VCaP (cell line): Measurements from ENCODE around the gene RBM4.
A peak's percentile ranks its signal among the peaks of the same experiment; 100 is the strongest.
"Not testable (repeated sequence)": the region's sequence is repeated elsewhere in the genome, so short reads cannot be mapped to it uniquely, and the experiment has no call there.

Experiments used
- H3K27ac ChIP-seq: fragments of 450-650 bp; 2 replicates; pipeline ENCODE4 v1.5.1; 2017
- TF ChIP-seq, protein P1 (sequence below): fragments of 450-650 bp; conservative IDR thresholded peaks from 2 replicates; pipeline ENCODE4 v1.5.1; 2017; ENCODE audit warnings: mild to moderate bottlenecking, moderate library complexity

Gene RBM4, protein sequence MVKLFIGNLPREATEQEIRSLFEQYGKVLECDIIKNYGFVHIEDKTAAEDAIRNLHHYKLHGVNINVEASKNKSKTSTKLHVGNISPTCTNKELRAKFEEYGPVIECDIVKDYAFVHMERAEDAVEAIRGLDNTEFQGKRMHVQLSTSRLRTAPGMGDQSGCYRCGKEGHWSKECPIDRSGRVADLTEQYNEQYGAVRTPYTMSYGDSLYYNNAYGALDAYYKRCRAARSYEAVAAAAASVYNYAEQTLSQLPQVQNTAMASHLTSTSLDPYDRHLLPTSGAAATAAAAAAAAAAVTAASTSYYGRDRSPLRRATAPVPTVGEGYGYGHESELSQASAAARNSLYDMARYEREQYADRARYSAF

DNA sequence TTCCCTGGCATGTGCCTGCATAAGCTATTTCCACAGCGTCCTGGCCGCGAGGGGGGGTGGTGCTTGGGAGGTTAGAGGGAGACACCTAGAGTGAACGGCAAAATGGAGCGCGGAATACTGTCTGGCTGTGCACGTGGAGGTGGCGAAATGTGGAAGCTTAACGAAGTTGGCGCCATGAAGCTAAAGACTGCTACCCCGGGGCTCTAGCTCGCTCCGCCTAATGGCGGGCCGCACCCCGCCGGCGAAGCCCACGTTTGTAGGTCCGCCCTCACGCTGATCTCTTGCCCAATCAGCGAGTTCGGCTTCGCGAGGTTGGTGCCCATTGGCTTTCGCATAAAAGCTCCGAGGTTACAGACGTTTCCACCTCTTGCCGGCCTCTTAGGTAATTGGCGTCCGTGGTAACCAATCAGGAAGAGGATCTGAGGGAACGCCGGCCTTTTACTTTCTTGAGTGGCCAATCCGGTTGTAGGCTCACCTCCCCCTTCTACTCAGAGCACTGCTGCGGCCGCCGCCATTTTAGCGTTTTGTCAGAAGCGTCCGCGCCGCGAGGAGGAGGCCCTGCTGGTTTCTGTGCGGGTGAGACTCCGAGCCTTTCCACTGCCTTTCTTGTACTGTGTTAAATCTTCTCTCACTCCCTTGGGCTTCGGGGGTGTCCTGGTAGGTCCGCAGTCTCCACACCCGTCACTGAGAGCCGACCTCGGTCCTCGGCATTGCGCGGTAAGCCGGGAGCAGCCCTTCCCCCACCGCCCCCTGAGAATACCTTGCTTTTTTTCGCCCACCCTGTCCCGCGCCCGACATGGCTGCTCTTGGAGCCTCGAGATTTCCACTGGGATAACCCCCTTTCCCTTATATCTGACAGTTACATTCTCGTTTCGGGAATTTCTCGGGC is at the start of gene RBM4:
RBM4 (plus strand) TSS at position 527 of the 889 bp plus-strand sequence. CDS start 1,009 bp downstream, outside the sequence.
- TF ChIP-seq, protein P1, sequence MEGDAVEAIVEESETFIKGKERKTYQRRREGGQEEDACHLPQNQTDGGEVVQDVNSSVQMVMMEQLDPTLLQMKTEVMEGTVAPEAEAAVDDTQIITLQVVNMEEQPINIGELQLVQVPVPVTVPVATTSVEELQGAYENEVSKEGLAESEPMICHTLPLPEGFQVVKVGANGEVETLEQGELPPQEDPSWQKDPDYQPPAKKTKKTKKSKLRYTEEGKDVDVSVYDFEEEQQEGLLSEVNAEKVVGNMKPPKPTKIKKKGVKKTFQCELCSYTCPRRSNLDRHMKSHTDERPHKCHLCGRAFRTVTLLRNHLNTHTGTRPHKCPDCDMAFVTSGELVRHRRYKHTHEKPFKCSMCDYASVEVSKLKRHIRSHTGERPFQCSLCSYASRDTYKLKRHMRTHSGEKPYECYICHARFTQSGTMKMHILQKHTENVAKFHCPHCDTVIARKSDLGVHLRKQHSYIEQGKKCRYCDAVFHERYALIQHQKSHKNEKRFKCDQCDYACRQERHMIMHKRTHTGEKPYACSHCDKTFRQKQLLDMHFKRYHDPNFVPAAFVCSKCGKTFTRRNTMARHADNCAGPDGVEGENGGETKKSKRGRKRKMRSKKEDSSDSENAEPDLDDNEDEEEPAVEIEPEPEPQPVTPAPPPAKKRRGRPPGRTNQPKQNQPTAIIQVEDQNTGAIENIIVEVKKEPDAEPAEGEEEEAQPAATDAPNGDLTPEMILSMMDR, result no peak; the same call in 1 of the 2 replicates
- H3K27ac ChIP-seq, result peak within 1 kb of the TSS; percentile 91

DNA sequence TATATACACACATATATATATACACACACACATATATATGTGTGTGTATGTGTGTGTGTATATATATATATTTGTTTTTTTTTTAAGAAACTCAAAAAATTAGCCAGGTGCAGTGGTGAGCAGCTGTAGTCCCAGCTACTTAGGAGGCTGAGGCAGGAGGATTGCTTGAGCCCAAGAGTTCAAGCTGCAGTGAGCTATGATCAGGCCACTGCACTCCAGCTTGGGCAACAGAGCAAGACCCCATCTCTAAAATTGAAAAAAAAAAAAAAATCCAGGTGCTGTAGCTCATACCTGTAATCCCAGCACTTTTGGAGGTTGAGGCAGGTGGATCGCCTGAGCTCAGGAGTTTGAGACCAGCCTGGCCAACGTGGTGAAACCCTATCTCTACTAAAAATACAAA is 49.2 kb upstream of the RBM4 start:
- H3K27ac ChIP-seq, result not testable (repeated sequence)

DNA sequence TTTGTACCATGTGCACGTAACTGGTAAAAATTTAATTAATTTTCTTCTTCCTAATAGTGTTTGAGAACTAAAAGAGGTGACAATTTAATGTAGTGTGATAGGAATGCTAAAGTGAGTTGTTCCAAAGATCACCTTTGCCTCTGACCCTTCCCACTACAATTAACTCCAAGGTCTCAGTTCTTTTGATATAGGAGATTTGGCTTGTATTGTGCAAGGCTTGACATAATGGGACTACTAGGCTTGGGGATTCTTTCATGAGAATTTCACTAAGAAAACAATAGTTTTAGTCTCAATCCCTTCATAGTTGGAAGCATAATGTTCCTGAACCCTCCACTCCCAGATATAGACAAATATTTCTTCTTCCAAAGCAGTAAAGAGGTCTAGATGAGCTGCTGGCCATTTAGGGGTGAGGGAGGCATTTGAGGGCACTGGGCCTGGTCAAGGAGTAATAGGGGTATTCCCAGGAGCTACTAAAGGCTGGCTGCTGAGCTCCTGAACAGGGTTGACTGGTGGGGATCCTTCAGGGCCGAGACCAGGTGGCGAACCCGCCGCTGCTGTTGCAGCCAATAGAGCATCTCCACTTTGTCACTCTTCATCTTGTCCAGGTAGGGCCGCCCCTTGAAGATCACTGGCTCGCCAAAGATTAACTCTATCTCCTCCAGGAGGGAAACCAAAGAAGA is 48.4 kb upstream of the RBM4 start:
- TF ChIP-seq, protein P1, result no peak

DNA sequence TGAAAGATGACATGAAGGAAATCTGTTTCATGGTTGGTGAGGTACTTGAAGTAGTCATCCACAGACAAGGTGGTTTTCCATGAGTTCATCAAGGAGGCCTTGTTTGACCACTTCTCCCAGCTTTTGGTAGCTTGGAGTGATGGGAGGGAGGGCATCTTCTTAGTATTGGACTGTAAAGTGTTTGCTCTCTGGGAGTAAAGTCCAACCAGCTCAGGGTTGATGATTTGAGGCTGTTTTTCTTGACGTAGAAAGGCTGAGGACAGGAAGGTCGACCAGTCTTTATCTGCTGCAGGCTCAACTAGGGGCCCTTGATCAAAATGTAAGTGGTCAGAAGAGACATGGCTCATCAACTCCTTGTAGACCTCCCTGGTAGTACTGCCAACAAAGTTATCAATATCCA is 47.3 kb upstream of the RBM4 start:
- TF ChIP-seq, protein P1, result no peak
- no peak overlapping the region for H3K27ac ChIP-seq

More for the DNA sequence above, 48.4 kb upstream of the RBM4 start:
- no peak overlapping the region for H3K27ac ChIP-seq

DNA sequence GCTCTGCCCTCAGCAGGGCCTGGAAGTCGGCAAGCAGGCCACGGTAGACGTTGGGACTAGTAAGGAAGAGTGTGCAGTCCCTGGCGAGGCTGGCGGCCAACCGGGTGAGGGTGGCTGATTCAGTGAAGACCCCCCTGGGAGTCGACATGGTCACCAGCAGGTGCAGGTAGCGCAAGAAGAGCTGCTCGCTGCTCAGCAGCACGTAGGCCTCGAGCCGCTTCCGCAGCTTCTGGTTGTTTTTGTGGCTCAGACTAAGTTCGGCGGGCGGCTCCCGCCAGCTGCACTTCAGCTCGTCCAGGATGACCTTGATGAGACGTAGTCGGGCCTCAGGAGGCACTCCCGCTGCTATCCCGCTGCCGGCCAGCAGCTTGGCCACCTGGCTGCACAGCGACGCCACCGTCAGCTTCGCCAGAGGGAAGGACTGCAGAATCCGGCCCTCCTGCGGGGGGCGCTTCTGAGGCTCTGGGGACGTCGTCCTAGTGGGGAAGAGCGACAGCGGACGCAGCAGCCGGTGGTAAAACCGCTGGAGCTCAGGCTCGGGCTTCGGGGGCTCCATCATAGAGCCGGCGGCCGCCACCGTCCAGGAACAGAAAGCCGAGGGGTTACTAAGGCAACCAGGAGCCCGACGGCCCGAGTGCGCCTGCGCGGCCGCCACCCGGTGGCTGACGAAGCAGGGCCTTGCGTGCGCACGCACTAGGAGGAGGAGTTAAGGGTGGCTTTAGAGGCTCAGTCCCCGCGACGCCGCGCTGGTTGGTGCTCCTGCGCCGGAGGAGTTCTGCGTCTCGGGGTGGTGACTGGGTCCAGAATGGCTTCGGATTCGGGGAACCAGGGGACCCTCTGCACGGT is 45.8 kb upstream of the RBM4 start, which contains the start of the genes CCDC87 and CCS:
CCDC87 (minus strand) TSS at position 607 of the 846 bp plus-strand sequence; CDS start at position 559, 48 bp downstream.
CCS (plus strand) TSS at position 729 of the 846 bp plus-strand sequence; CDS start at position 806, 77 bp downstream.
- peak within 1 kb of the TSS; percentile 79 for H3K27ac ChIP-seq
- TF ChIP-seq, protein P1, result peak; percentile 93

DNA sequence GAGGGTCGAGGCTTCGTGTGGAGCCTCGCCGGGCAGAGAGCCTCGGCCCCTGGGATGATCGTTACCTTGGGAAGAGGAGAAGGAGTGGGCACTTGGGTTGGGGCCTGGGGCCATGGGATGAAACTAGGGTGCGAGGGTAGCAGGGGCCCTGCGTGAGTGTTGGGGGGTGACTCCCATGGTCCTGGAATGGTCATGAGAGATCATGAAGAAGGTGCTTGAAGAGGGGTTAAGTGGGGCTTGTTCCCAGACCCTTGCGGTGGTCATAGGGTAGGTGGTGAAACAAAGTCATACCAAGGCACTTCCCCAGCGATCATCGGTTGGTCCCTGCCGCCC is 45.2 kb upstream of the RBM4 start:
- TF ChIP-seq, protein P1, result no peak

DNA sequence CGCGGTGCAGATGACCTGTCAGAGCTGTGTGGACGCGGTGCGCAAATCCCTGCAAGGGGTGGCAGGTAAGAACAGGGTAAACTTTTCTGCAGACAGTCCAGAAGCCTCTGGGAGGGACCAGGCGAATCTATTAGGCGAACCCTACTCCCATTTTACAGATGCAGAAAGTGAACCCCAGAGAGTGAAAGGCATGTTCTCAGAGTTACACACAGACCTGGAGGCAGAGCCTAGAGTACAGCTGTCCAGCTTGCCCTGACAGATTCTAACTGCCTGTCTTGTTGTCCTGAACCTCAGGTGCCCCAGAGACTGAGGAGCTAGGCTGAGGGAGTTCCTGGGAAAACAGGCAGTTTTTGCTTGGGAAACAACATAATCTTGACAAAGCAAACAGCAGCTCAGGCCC is 44.9 kb upstream of the RBM4 start:
- peak overlapping the region; percentile 79; the same call in 1 of the 2 replicates for H3K27ac ChIP-seq
- TF ChIP-seq, protein P1, result no peak

More for the DNA sequence above, 45.2 kb upstream of the RBM4 start:
- H3K27ac ChIP-seq, result peak overlapping the region; percentile 79
